IPS-15b (cell line): ENCODE data around the gene NR2C2.

Experiments used
- H3K27me3 ChIP-seq: one replicate; pipeline ENCODE4 v1.6.1; 2013; ENCODE audit warnings: low read length; ENCODE audit not compliant: control insufficient read depth, insufficient read depth
- H3K36me3 ChIP-seq: one replicate; pipeline ENCODE4 v1.6.1; 2013; ENCODE audit warnings: low read length; ENCODE audit not compliant: control insufficient read depth, insufficient read depth
- H3K4me1 ChIP-seq: one replicate; pipeline ENCODE4 v1.6.1; 2013; ENCODE audit warnings: mild to moderate bottlenecking, low read length; ENCODE audit not compliant: control insufficient read depth, insufficient read depth
- H3K4me3 ChIP-seq: one replicate; pipeline ENCODE4 v1.5.1; 2013; ENCODE audit warnings: low read depth, low read length
- H3K9ac ChIP-seq: one replicate; pipeline ENCODE4 v1.6.1; 2013; ENCODE audit warnings: low read depth, mild to moderate bottlenecking, low read length
- H3K9me3 ChIP-seq: one replicate; pipeline ENCODE4 v1.6.1; 2013; ENCODE audit warnings: mild to moderate bottlenecking, low read length; ENCODE audit not compliant: control insufficient read depth, insufficient read depth

NR2C2 gene

DNA sequence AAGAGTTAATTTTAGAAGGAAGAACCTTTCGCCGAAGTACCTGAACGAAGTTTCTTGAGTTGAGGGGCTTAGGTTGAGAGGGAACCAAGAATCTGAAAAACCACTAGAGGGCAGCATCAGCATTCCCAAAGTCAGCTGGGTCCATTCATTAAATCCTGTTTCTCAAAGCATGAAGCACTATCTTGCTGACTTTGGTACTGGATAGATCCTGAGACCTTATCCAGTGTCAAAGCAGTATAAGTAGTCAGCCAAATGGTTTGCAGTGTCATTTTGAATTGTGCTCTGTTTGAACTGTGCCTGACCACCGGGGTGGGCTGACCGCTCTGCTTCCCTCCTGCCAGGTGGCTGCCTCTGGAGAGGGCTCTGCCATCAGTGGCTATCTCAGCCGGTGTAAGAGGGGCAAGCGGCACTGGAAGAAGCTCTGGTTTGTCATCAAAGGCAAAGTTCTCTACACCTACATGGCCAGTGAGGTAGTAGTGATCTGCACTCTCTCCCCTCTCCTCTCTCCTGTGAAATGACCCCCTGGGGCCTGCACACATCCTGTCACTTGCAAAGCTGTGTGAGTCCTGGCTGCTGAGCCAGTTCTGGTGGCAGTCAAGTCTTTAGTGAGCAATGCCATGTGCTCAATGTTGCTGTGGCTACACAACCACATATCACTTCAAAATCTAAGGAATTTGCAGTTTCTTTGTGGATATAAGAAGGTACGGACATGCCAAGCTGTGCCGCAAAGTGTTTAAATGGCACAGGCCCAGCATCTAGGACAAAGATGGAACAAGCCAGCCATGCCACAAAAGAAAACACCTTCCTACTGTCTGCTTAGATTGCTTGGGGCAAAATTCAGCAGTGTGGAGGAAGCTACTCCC is 21.4 kb upstream of the NR2C2 start:
- H3K27me3 ChIP-seq = no peaks in the 10 kb centered on the region
- H3K9ac ChIP-seq = no peak overlapping the region
- peaks cover under 1% of the 10 kb centered on the region for H3K4me1 ChIP-seq

DNA sequence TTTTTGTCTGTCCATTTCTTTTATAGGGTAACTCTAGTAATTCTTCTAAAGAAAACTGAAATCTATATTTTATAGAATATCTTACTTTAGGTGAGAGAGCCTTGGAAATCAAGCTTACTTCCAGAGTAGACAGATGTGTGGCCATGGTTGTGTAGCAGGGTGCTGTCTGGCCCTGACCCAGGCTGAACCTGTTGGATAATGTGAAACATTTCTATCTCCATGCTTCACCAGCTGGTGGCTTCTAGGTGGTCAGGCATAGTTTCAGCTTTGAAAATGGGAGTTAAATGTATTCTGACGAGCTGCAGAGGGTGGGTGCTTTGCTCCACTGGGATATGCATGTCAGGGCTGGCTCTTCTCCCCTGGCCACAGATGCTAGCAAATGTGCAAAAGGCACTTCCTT is 20.8 kb upstream of the NR2C2 start:
- Histone ChIP-seq H3K9me3 (no peaks in the 10 kb centered on the region), H3K27me3 (no peaks in the 10 kb centered on the region), H3K4me1 (no peaks in the 10 kb centered on the region), H3K4me3 (no peak overlapping the region), H3K9ac (no peak overlapping the region), H3K36me3 (no peaks in the 10 kb centered on the region)

More for the DNA sequence above, 21.4 kb upstream of the NR2C2 start:
- no peaks in the 10 kb centered on the region for H3K9me3 ChIP-seq
- no peaks in the 10 kb centered on the region for H3K36me3 ChIP-seq
- H3K4me3 ChIP-seq = no peak overlapping the region

DNA sequence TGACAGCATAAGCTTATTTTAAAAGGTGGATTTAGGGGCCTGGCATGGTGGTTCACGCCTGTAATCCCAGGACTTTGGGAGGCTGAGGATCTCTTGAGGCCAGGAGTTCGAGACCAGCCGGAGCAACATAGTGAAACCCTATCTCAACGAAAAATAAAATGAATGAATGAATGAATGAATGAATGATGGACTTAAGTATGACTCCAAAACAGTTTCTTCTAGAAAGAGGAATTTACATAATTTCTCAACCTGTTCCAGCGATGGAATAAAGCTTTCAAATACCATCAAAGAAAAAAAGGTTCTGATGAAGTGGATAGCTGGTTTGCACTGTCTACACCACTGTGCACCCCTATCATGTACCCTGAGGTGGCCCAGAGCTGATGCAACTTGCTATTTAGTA is 20.1 kb upstream of the NR2C2 start:
- H3K4me1 ChIP-seq = no peaks in the 10 kb centered on the region
- no peaks in the 10 kb centered on the region for H3K9me3 ChIP-seq
- no peaks in the 10 kb centered on the region for H3K36me3 ChIP-seq
- H3K4me3 ChIP-seq = no peak overlapping the region
- no peak overlapping the region for H3K9ac ChIP-seq
- H3K27me3 ChIP-seq = no peaks in the 10 kb centered on the region

DNA sequence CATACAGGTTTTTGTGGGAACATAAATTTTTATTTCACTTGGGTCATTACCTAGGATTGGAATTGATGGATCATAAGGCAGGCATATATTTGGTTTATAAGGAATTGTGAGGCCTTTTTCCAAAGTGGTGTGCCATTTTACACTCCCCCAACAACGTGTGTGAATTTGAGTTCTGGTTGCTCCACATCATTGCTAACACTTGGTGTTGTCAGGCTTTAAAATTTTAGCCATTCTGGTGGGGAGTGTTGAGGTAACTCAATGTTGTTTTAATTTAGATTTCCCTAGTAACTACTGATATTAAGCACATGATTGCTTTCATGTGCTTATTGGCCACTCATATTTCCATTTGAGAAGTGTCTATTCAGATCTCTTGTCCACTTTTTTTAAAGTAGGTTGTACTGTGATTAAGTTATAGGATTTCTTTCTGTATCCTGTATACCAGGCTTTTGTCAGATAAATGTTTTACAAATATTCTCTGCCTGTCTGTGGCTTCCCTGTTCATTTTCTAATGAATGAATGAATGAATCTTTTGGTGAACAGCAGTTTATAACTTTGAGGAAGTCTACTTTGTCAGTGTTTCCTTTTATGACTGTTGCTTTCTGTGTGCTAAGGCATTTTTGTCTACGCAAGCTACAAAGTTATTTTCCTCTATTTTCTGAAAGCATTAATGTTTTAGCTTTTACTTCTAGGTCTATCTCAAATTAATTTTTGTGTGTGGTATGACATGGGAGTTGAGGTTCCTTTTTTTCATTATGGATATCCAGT is 17.9 kb upstream of the NR2C2 start:
- H3K36me3 ChIP-seq = no peaks in the 10 kb centered on the region
- no peak overlapping the region for H3K9ac ChIP-seq
- no peaks in the 10 kb centered on the region for H3K9me3 ChIP-seq
- H3K27me3 ChIP-seq = no peaks in the 10 kb centered on the region
- H3K4me1 ChIP-seq = no peaks in the 10 kb centered on the region
- H3K4me3 ChIP-seq = no peak overlapping the region

DNA sequence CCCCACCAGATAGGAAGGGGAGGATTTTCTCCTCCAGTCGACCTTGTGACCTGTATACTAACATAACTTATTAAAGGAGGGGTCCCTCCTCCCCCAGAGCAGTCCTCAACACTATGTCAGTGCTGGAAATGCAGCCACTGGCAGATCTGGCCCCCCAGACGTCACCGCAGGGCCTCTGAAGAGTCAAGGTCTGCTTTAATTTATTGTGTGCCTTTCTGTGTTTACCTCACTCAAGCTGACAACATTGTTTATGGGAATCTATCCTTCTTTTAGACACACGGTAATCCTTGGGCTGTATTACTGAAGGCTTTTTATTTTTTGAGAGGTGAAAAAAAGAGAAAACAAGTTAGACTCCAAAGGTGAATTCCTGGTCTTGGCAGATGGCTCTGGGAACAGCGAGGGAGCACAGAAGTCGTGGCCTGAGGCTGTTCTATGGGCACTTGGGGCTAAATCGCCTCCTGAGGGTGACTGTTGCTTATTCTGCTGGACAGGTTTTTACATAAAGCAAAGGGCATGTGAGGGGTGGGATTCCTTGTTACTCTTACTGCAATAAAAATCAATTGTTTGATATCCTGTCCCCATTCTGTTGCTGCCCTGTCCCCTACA is 13.5 kb upstream of the NR2C2 start:
- Histone ChIP-seq H3K9me3 (no peaks in the 10 kb centered on the region), H3K4me1 (no peaks in the 10 kb centered on the region), H3K4me3 (no peak overlapping the region), H3K9ac (no peak overlapping the region), H3K36me3 (no peaks in the 10 kb centered on the region), H3K27me3 (no peaks in the 10 kb centered on the region)

DNA sequence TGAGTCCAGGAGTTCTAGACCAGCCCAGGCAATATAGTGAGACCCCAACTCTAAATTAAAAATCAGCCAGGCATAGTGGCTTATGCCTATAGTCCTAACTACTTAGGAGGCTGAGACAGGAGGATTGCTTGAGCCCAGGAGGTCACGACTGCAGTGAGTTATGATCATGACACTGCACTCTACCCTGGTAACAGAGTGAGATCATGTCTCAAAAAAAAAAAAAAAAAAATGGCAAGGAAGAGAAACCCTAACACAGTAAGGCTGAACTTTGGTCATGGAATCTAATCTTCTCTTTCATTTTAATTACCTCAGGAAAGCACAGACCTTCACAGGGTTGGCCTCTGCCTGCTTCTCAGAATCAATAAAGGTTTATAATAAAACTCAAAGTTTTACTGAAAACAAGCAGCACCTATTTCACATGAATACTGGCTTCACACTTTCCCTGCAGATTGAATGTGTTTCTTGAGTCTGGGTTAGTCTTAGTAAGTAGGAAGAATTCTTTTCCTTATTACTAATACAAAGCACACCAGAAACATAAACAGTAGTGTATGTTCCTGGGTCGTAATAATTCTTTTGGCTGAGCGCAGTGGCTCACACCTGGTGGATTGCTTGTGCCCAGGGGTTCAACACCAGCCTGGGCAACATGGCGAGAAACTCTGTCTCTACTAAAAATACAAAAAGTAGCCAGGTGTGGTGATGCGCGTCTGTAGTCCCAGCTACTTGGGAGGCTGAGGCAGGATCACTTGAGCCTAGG is 11.6 kb upstream of the NR2C2 start:
- Histone ChIP-seq H3K27me3 (no peaks in the 10 kb centered on the region), H3K4me1 (no peaks in the 10 kb centered on the region), H3K9ac (no peak overlapping the region), H3K4me3 (no peak overlapping the region), H3K9me3 (no peaks in the 10 kb centered on the region), H3K36me3 (no peaks in the 10 kb centered on the region)

GRCh38 chr3:14938954-14939353 is 8.4 kb upstream of the NR2C2 start:
- Histone ChIP-seq H3K9ac (no peak overlapping the region), H3K27me3 (no peaks in the 10 kb centered on the region), H3K4me1 (no peaks in the 10 kb centered on the region), H3K36me3 (no peaks in the 10 kb centered on the region), H3K9me3 (no peaks in the 10 kb centered on the region), H3K4me3 (no peak overlapping the region)

DNA sequence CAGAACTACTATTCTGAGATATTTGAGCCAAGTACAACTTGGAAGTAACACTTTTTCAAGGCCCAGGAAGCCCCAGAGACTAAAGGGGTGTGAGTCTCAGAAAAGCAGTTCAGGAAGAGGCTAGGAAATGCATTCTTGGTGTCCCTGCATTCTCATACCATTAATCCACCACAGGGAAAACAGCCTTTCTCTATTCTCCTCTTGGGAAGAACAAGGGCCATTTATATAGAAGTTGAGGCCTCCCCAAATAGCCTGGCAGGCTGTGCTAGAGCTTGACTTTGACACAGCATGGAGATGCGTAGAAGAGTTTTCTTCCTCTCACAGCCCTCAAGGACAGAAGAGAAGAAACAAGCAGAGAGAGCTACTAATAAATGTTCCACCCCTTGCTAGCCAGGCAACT is 5.5 kb upstream of the NR2C2 start:
- Histone ChIP-seq H3K9ac (no peak overlapping the region), H3K4me1 (no peaks in the 10 kb centered on the region), H3K9me3 (no peaks in the 10 kb centered on the region), H3K27me3 (no peaks in the 10 kb centered on the region), H3K36me3 (peaks cover 6% of the 10 kb centered on the region), H3K4me3 (no peak overlapping the region)

DNA sequence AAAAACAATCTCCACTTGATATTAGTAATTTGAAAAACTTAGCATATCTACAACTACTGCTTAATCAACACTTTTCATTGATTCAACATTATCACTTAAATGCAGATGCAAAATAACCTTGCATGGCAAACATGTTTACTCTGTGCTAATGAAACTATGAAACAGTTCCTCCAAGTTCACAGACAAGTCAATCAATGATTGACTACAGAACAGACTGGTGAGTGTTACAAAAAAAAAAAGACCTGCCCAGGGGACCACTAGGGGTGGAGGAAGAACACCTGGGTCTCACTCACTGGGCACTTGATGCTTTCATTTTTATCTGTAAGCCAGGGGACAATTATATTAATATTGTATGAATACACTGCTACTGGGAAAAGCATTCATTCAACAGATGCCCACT is 4.3 kb upstream of the NR2C2 start:
- no peak overlapping the region for H3K9ac ChIP-seq
- no peaks in the 10 kb centered on the region for H3K9me3 ChIP-seq
- no peaks in the 10 kb centered on the region for H3K27me3 ChIP-seq
- H3K36me3 ChIP-seq = peaks cover 6% of the 10 kb centered on the region
- H3K4me1 ChIP-seq = no peaks in the 10 kb centered on the region
- no peak overlapping the region for H3K4me3 ChIP-seq

GRCh38 chr3:14946236-14946635 is 1.1 kb upstream of the NR2C2 start:
- Histone ChIP-seq H3K27me3 (no peaks in the 10 kb centered on the region), H3K9me3 (no peaks in the 10 kb centered on the region), H3K9ac (no peak overlapping the region), H3K36me3 (peaks cover 6% of the 10 kb centered on the region), H3K4me1 (peaks cover 6% of the 10 kb centered on the region), H3K4me3 (peak overlapping the region; percentile 78)

DNA sequence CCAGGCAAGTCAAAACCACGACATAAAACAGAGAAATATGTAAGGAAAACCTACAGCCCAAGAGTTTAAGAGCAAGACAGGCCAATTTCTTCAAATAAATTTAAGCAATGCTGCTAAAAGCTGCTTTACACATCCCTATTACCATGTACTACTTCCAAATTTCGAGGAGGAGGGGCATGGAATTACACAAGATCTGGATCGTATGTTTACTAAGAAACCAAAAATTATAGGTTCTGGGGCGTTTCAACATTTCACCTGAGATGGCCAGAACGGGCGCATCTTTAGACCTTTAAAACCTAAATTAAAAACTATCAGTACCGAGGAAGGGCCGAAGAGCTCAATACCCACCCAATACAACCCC is 664 bp upstream of the NR2C2 start:
- Histone ChIP-seq H3K4me3 (peak overlapping the region; percentile 78), H3K9me3 (no peaks in the 10 kb centered on the region), H3K4me1 (peaks cover 6% of the 10 kb centered on the region), H3K9ac (peak overlapping the region; percentile 75), H3K27me3 (no peaks in the 10 kb centered on the region), H3K36me3 (peaks cover 6% of the 10 kb centered on the region)
